GM13977 (cell line): ENCODE data around the gene SCN11A.
"Not testable (repeated sequence)": the region's sequence is repeated elsewhere in the genome, so short reads cannot be mapped to it uniquely, and the experiment has no call there.

Experiments used
- DNase-seq: peaks from one replicate; pipeline ENCODE4 v3.0.0; 2012; ENCODE audit warnings: low spot score
- CTCF ChIP-seq: IDR thresholded peaks from 2 replicates; pipeline ENCODE4 v1.5.1; 2012; ENCODE audit warnings: mild to moderate bottlenecking, control low read depth; ENCODE audit not compliant: insufficient read depth; ENCODE audit errors: extremely low read depth, missing control alignments
- in situ Hi-C: fragments of 300-500 bp; cut with MboI; formaldehyde crosslinking; loops from one replicate; pipeline ENCODE4 v1.12.0; 2022; ENCODE audit warnings: low sequenced_read_pairs, low pct_unique_long_range_greater_than_20kb, mixed read lengths, inconsistent platforms; ENCODE audit not compliant: unreplicated experiment

SCN11A gene

GRCh38 chr3:39075910-39076309 is 24.2 kb upstream of the SCN11A start:
- no peak for DNase-seq
- in situ Hi-C loops = no loop called here
- no peak for TF ChIP-seq CTCF

GRCh38 chr3:39068556-39068955 is 16.8 kb upstream of the SCN11A start:
- no peak for DNase-seq
- in situ Hi-C loops = no loop called here
- no peak for TF ChIP-seq CTCF

- DNase-seq = no peak
- no peak for TF ChIP-seq CTCF
- in situ Hi-C loops = no loop called here
These were observed 15.5 kb upstream of the SCN11A start for GRCh38 chr3:39067286-39067685.

- peak; percentile 60 for TF ChIP-seq CTCF
- in situ Hi-C loops = no loop called here
- DNase-seq = peak; percentile 56
These were observed 13.5 kb upstream of the SCN11A start for GRCh38 chr3:39065197-39065596.

GRCh38 chr3:39064646-39065045 is 12.9 kb upstream of the SCN11A start:
- no peak for DNase-seq
- TF ChIP-seq CTCF = no peak
- in situ Hi-C loops = no loop called here

GRCh38 chr3:39063143-39063542 is 11.4 kb upstream of the SCN11A start:
- no peak for TF ChIP-seq CTCF
- in situ Hi-C loops = no loop called here
- DNase-seq = no peak

GRCh38 chr3:39062180-39062579 is 10.4 kb upstream of the SCN11A start:
- no peak for TF ChIP-seq CTCF
- no peak for DNase-seq
- in situ Hi-C loops = no loop called here

- in situ Hi-C loops = not testable (repeated sequence)
These were observed 9.5 kb upstream of the SCN11A start for GRCh38 chr3:39061228-39061627.

More at GRCh38 chr3:39061228-39061627, 9.5 kb upstream of the SCN11A start:
- not testable (repeated sequence) for DNase-seq
